HepG2 (cell line): ENCODE data around the gene CDK9. TPM values are rescaled to one million over a fixed set of nuclear protein-coding genes. Genes with fewer than 3 reads are reported as not detected.

Source experiments
- AHDC1 ChIP-seq: sonication (generic); formaldehyde crosslinking; IDR thresholded peaks from 2 replicates; pipeline ENCODE4 v1.5.1; 2020; ENCODE audit warnings: mild to moderate bottlenecking, missing genetic modification reagents, borderline replicate concordance
- ARNT ChIP-seq: fragments of 450-650 bp; IDR thresholded peaks from 2 replicates; pipeline ENCODE4 v1.6.1; 2017
- IKZF4 ChIP-seq: sonication (generic); formaldehyde crosslinking; IDR thresholded peaks from 2 replicates; pipeline ENCODE4 v1.5.1; 2020; ENCODE audit warnings: borderline replicate concordance, mild to moderate bottlenecking, low read depth, missing genetic modification reagents; ENCODE audit errors: not compliant biosample characterization
- ISX ChIP-seq: sonication (generic); formaldehyde crosslinking; conservative IDR thresholded peaks from 2 replicates; pipeline ENCODE4 v1.5.0; 2020; ENCODE audit warnings: missing genetic modification reagents
- KDM2A ChIP-seq: sonication (generic); formaldehyde crosslinking; IDR thresholded peaks from 2 replicates; pipeline ENCODE4 v1.4.0; 2020; ENCODE audit warnings: low read depth, missing genetic modification reagents, borderline replicate concordance
- MXD4 ChIP-seq: IDR thresholded peaks from 2 replicates; pipeline ENCODE4 v1.6.1; 2016; ENCODE audit warnings: mild to moderate bottlenecking, missing biosample characterization, missing genetic modification reagents
- PTBP1 ChIP-seq: fragments of 200-400 bp; formaldehyde crosslinking; IDR thresholded peaks from 2 replicates; pipeline ENCODE4 v1.6.1; 2018; ENCODE audit warnings: low read length, low read depth; ENCODE audit not compliant: poor library complexity, severe bottlenecking
- RAD21 ChIP-seq: fragments of 450-650 bp; formaldehyde crosslinking; IDR thresholded peaks from 2 replicates; pipeline ENCODE4 v1.5.0; 2020; ENCODE audit warnings: mild to moderate bottlenecking
- SMARCE1 ChIP-seq: fragments of 450-650 bp; IDR thresholded peaks from 2 replicates; pipeline ENCODE4 v1.6.1; 2017; ENCODE audit warnings: borderline replicate concordance
- SRSF1 ChIP-seq: fragments of 200-400 bp; formaldehyde crosslinking; optimal IDR thresholded peaks from 2 replicates; pipeline ENCODE3; 2017; ENCODE audit warnings: mild to moderate bottlenecking, low read depth, low read length, moderate library complexity
- SUZ12 ChIP-seq: fragments of 150-350 bp; IDR thresholded peaks from 2 replicates; pipeline ENCODE4 v1.6.1; 2014; ENCODE audit warnings: low read depth, low read length
- ZBTB38 ChIP-seq: sonication (generic); formaldehyde crosslinking; IDR thresholded peaks from 2 replicates; pipeline ENCODE4 v1.5.1; 2020; ENCODE audit warnings: mild to moderate bottlenecking, missing genetic modification reagents
- ZNF710 ChIP-seq: sonication (generic); formaldehyde crosslinking; IDR thresholded peaks from 2 replicates; pipeline ENCODE4 v1.5.0; 2020; ENCODE audit warnings: mild to moderate bottlenecking, missing genetic modification reagents, borderline replicate concordance
- ZNF777 ChIP-seq: sonication (generic); formaldehyde crosslinking; IDR thresholded peaks from 2 replicates; pipeline ENCODE4 v1.4.0; 2020; ENCODE audit warnings: missing genetic modification reagents
- polyA plus RNA-seq, 8 experiments: library from polyadenylated mRNA; depleted of rRNA in 3 of 8; stranded (reverse) in 7 of 8; unstranded in 1 of 8; fragments of >200 nt; fragmentation: Illumina TruSeq in 4 of 8; extraction: Trizol in 4 of 8; gene quantifications; 2 replicates each; pipeline versions ENCODE4 v1.2.1 to v1.2.3, GENCODE V29; 2011 to 2016; ENCODE audit warnings: low read depth in 4 of 8, missing spikeins in 1 of 8, mixed read lengths in 1 of 8; ENCODE audit not compliant: insufficient read depth in 1 of 8
- total RNA-seq, 5 experiments: library from RNA; depleted of rRNA; stranded (reverse); fragments of >200 nt; fragmentation: Illumina TruSeq; extraction: Trizol; gene quantifications; 2 replicates each; pipeline ENCODE4 v1.2.3, GENCODE V29; 2016; ENCODE audit warnings: low read depth in 1 of 5
- TF ChIP-seq, protein P1 (sequence below): sonication (generic); formaldehyde crosslinking; IDR thresholded peaks from 2 replicates; pipeline ENCODE4 v1.9.0; 2022; ENCODE audit warnings: missing genetic modification reagents, mild to moderate bottlenecking, borderline replicate concordance
- TF ChIP-seq, protein P2 (sequence below): sonication (generic); formaldehyde crosslinking; IDR thresholded peaks from 2 replicates; pipeline ENCODE4 v1.4.0; 2020; ENCODE audit warnings: missing genetic modification reagents
- TF ChIP-seq, protein P3 (sequence below): sonication (generic); formaldehyde crosslinking; IDR thresholded peaks from 2 replicates; pipeline ENCODE4 v1.5.0; 2020; ENCODE audit warnings: missing genetic modification reagents

Gene CDK9
- total and polyA plus RNA-seq, 2 of the 13 experiments (the other 11 are each of a cell fraction or from before 2014, with no cell fraction given): 16.8 to 21.5 TPM

- TF ChIP-seq PTBP1 (no peak), SUZ12 (no peak), IKZF4 (CRISPR knock-in tag) (no peak), ZNF710 (CRISPR knock-in tag) (peak; percentile 88; the same call in 1 of the 2 replicates), ARNT (no peak), SRSF1 (no peak), SMARCE1 (no peak), ZBTB38 (peak; percentile 81), RAD21 (CRISPR knock-in tag) (peak; percentile 43; the same call in 1 of the 2 replicates), ISX (CRISPR knock-in tag) (0 out of 2 replicates have a peak, but pooled peaks have one; percentile 51), KDM2A (peak; percentile 70; the same call in 1 of the 2 replicates), AHDC1 (CRISPR knock-in tag) (no peak), MXD4 (CRISPR knock-in tag) (peak; percentile 97), ZNF777 (CRISPR knock-in tag) (0 out of 2 replicates have a peak, but pooled peaks have one; percentile 44)
- TF ChIP-seq, protein P1, sequence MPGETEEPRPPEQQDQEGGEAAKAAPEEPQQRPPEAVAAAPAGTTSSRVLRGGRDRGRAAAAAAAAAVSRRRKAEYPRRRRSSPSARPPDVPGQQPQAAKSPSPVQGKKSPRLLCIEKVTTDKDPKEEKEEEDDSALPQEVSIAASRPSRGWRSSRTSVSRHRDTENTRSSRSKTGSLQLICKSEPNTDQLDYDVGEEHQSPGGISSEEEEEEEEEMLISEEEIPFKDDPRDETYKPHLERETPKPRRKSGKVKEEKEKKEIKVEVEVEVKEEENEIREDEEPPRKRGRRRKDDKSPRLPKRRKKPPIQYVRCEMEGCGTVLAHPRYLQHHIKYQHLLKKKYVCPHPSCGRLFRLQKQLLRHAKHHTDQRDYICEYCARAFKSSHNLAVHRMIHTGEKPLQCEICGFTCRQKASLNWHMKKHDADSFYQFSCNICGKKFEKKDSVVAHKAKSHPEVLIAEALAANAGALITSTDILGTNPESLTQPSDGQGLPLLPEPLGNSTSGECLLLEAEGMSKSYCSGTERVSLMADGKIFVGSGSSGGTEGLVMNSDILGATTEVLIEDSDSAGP (CRISPR knock-in tag): no peak; the same call in 1 of the 2 replicates
- TF ChIP-seq, protein P2, sequence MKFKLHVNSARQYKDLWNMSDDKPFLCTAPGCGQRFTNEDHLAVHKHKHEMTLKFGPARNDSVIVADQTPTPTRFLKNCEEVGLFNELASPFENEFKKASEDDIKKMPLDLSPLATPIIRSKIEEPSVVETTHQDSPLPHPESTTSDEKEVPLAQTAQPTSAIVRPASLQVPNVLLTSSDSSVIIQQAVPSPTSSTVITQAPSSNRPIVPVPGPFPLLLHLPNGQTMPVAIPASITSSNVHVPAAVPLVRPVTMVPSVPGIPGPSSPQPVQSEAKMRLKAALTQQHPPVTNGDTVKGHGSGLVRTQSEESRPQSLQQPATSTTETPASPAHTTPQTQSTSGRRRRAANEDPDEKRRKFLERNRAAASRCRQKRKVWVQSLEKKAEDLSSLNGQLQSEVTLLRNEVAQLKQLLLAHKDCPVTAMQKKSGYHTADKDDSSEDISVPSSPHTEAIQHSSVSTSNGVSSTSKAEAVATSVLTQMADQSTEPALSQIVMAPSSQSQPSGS: no peak
- TF ChIP-seq, protein P3, sequence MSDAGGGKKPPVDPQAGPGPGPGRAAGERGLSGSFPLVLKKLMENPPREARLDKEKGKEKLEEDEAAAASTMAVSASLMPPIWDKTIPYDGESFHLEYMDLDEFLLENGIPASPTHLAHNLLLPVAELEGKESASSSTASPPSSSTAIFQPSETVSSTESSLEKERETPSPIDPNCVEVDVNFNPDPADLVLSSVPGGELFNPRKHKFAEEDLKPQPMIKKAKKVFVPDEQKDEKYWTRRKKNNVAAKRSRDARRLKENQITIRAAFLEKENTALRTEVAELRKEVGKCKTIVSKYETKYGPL: no peak
Measured at GRCh38 chr9:127802576-127803443, 17.0 kb downstream of the CDK9 start, which contains the start of gene FPGS (continued).
